Stimulated activated naive CD8-positive, alpha-beta T cell treated with anti-CD3 and anti-CD28 coated beads, Interleukin-15, Interleukin-2, amounts not matched to agents 100 U/mL and 50 U/mL, for 24 hours (primary cell): ENCODE measurements around the gene SLC2A9.
A peak's percentile ranks its signal among the peaks of the same experiment; 100 is the strongest.
"Not testable (repeated sequence)": the region's sequence is repeated elsewhere in the genome, so short reads cannot be mapped to it uniquely, and the experiment has no call there.

ENCODE experiments used
- ATAC-seq: fragments of 150-1000 bp; cut with Tn5 transposase; one replicate; pipeline ENCODE4 v1.10.0; 2021
- DNase-seq: peaks from one replicate; pipeline ENCODE4 v3.0.0; 2021

Gene SLC2A9

GRCh38 chr4:9820343-9820742 is 201.0 kb downstream of the SLC2A9 start:
- ATAC-seq (no peak), DNase-seq (no peak)

GRCh38 chr4:9816285-9816684 is 205.0 kb downstream of the SLC2A9 start:
- ATAC-seq, result no peak
- no peak for DNase-seq

GRCh38 chr4:9812501-9813340 is 208.6 kb downstream of the SLC2A9 start:
- DNase-seq, result no peak
- peak; percentile 38 for ATAC-seq

- DNase-seq (no peak), ATAC-seq (no peak)
Measured at GRCh38 chr4:9811806-9812205, 209.5 kb downstream of the SLC2A9 start.

DNA sequence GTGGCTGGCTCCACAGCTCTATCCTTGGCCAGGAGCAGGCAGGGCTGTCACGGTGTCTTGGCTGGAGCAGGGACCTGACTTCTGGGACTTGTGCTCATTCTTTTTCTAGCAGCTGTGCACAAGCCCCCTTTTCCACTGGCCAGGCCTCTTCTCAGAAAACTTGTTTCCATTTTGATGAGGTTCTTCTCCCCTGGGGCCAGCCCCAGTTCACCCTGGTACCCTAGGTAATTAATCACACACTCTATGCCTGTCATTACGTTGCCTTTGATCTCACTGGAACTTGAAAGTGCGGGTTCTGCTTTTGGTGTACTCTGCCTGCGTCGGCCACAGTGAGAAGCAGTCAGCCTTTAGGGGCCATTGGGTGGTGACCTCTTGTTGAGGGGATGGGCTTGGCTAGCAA is 213.2 kb downstream of the SLC2A9 start:
- peak; percentile 24 for ATAC-seq
- no peak for DNase-seq

DNA sequence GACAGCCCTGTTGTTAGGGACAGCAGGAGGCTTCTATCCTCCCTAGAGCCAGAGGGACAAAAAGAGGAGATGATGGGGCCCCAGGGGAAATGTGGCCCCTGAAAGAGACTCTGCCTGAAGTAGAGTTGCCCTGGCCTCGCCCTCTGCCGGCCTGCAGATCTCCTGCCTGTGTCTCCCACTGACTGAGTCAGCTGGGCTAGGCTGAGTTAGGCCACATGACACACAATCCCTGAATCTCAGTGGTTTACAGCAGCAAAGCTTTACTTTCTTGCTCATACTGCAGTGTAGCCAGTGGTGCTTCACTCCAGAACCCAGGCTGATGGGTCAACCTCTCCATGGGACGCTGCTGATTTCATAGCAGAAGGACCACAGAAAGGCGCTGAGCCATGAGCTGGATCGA is 216.4 kb downstream of the SLC2A9 start:
- DNase-seq (no peak), ATAC-seq (no peak)

- no peak for ATAC-seq
Measured at GRCh38 chr4:9800848-9801247, 220.4 kb downstream of the SLC2A9 start.

GRCh38 chr4:9796641-9797040 is 224.7 kb downstream of the SLC2A9 start:
- DNase-seq, ATAC-seq: not testable (repeated sequence)

More at GRCh38 chr4:9800848-9801247, 220.4 kb downstream of the SLC2A9 start:
- DNase-seq, result no peak

- ATAC-seq (no peak), DNase-seq (no peak)
Measured at GRCh38 chr4:9792381-9792780, 228.9 kb downstream of the SLC2A9 start.

DNA sequence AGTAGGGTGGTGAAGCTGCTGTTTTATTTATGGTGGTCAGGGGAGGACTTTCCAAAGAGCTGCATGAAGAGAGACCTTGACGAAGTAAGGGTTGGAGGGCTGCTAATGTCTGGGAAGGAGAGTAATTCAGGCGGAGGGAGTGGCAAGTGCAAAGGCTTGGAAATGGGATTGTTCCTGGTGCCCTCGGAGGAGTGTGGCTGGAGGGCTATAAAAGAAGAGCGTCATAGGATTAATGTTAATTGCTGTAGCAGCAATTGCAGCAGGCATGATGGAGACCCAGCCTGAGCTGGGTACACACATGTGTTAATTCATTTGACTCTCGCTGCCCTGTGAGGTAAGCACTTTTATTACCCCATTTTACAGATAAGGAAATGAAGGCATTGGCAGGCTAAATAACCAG is 235.4 kb downstream of the SLC2A9 start:
- DNase-seq, ATAC-seq: not testable (repeated sequence)

- DNase-seq, result no peak
- ATAC-seq, result no peak
Measured at GRCh38 chr4:9782136-9782436, 239.2 kb downstream of the SLC2A9 start.

DNA sequence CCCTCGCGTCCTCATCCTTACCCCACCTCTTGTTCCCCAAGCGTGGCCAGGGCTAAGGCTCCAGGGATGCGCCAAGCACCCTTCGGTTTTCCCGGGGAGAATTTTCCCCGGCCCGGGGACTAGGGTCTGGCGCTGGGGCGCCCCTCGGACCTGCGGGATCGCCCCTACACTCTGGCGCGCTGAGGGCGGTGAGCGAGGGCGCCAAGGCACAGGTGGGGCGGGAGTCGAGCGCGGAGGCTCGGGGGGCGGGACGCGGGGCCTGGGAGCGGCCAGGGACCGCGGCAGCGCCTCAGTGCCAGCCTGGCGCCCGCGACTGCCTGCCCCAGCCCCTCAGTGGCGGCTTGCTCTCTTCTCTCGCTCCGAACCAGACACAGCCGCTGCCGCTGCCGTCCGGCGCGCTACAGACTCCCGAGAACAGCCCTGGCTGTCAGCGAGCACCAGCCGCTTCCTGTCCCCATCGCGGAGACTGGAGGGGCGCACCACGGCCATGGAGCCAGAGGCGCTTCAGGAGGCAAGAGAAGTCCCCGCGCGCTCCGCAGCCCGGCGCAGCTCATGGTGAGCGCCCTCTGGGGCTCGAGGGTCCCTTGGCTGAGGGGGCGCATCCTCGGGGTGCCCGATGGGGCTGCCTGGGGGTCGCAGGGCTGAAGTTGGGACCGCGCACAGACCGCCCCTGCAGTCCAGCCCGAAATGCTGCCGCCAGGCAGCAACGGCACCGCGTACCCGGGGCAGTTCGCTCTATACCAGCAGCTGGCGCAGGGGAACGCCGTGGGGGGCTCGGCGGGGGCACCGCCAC is 239.8 kb downstream of the SLC2A9 start, which contains the start of gene DRD5:
Gene DRD5, plus strand, starts transcription at position 292 of the 793 bp plus-strand sequence. Its CDS starts 396 bp downstream, at position 688.
- DNase-seq (no peak), ATAC-seq (no peak)
